GM12873 (cell line): ENCODE data around the gene ZNF747.

Experiments used
- TF ChIP-seq, protein P1 (sequence below): IDR thresholded peaks from 2 replicates; pipeline ENCODE4 v1.5.1; 2012; ENCODE audit warnings: low read depth, mild to moderate bottlenecking, moderate library complexity, low read length, control low read depth; ENCODE audit not compliant: insufficient read depth; ENCODE audit errors: missing control alignments

Gene ZNF747

DNA sequence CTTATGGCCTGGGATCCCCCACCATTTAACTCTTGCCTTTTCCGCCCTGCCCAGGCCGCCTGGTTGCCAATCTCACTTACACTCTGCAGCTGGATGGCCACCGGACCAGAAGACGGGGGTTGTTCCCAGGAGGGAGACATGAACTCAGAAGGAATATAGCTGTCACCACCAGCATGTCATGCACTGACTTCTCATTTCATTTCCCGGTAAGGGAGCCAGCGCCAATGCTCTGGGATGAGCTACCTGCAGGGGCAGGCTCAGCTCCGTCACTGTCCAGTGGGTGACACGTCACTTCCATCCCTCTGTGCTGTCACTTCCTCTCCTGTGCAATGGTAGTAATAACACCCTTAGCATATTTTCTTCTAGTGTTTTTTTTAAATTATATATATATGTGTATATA, 35.4 kb downstream of the ZNF747 start:
- TF ChIP-seq, protein P1, sequence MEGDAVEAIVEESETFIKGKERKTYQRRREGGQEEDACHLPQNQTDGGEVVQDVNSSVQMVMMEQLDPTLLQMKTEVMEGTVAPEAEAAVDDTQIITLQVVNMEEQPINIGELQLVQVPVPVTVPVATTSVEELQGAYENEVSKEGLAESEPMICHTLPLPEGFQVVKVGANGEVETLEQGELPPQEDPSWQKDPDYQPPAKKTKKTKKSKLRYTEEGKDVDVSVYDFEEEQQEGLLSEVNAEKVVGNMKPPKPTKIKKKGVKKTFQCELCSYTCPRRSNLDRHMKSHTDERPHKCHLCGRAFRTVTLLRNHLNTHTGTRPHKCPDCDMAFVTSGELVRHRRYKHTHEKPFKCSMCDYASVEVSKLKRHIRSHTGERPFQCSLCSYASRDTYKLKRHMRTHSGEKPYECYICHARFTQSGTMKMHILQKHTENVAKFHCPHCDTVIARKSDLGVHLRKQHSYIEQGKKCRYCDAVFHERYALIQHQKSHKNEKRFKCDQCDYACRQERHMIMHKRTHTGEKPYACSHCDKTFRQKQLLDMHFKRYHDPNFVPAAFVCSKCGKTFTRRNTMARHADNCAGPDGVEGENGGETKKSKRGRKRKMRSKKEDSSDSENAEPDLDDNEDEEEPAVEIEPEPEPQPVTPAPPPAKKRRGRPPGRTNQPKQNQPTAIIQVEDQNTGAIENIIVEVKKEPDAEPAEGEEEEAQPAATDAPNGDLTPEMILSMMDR, result no peak

DNA sequence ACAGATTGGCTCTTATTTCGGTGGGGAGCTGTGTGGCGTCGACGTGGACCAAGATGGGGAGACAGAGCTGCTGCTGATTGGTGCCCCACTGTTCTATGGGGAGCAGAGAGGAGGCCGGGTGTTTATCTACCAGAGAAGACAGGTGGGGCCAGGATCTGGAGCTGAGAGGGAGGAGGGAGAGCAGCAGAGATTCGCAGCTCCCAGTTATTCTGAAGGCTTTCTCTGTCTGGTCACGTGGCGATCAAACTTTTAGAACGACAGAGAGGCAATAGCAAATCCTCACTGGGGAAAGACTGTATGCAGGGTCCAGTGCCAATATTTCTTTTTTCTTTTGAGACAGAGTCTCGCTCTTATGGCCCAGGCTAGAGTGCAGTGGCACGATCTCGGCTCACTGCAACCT, 39.9 kb downstream of the ZNF747 start:
- TF ChIP-seq, protein P1, result no peak

DNA sequence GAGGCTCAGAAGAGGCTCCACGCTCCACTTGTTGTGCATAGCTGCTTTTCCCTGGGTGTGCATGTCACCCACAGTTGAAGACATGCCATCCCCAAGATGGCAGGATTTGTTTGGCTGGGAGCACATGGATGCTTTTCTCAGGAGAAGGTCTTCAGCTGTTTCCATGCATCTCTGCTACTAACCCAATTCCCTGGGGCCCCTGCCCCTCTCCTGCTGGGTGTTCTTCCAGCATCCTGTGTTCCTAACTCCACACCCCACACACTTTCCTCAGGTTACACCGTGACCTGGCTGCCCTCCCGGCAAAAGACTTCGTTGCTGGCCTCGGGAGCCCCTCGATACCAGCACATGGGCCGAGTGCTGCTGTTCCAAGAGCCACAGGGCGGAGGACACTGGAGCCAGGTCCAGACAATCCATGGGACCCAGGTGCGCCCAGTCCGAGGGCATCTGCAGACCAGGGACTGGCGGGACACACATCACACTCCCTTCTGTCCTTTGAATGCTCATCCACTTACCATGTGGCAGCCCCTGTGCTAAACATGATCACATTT, 40.6 kb downstream of the ZNF747 start:
- TF ChIP-seq, protein P1, result no peak

DNA sequence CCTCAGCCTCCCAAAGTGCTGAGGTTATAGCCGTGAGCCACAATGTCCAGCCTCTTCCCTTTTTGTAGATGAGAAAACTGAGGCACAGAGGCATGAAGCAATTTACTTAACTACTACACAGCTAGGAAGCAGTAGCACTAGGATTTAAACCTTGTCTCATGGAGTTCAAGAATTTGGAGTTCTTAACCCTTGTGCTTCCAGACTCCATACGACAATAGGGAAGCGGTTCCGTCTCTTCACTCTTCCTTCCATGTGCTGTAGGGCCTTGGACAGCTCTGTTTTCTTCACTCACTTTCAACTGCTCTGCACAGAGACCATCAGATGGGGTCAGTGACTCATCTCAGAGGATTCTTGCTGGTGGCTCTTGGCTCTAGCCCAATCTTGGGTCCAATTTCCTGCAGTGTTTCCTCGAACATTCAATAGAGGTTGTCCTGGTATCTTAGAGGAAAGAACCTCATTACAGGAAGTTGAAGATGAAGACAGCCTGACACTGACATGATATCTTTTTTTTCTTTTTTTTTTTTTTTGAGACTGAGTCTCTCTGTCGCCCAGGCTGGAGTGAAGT, 42.8 kb downstream of the ZNF747 start:
- TF ChIP-seq, protein P1, result no peak

DNA sequence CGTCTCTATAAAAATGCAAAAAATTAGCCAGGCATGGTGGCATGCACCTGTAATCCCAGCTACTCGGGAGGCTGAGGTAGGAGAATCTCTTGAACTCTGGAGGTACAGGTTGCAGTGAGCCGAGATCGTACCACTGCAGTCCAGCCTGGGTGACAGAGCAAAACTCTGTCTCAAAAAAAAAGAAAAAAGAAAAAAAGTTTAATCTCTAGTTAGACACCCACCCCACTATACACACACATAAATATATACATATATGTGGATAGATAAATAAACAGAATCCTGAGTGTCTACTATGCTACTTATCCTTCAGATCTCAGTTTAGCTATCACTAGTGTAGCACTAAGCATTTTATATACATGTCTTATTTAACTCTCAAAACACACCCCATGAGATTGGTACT, 43.4 kb downstream of the ZNF747 start:
- TF ChIP-seq, protein P1, result no peak

DNA sequence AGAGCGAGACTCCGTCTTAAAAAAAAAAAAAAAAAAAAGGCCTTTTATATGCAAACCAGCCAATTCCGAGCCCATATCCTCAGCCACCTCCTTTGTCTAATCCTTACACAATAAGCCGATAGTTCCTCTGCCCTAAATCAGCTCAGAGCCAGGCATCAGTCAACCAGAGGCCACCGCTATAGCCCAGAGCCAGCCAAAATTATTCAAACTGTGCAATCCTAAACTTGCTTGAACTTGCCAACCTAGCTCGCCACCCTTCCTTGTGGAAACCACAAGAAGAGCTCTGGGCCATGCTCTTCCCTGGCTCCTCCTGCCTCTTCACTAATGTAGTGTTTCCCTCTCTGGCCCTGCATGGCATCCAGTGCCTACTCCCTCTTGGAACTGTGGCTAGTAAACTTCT, 44.4 kb downstream of the ZNF747 start:
- TF ChIP-seq, protein P1, result no peak

DNA sequence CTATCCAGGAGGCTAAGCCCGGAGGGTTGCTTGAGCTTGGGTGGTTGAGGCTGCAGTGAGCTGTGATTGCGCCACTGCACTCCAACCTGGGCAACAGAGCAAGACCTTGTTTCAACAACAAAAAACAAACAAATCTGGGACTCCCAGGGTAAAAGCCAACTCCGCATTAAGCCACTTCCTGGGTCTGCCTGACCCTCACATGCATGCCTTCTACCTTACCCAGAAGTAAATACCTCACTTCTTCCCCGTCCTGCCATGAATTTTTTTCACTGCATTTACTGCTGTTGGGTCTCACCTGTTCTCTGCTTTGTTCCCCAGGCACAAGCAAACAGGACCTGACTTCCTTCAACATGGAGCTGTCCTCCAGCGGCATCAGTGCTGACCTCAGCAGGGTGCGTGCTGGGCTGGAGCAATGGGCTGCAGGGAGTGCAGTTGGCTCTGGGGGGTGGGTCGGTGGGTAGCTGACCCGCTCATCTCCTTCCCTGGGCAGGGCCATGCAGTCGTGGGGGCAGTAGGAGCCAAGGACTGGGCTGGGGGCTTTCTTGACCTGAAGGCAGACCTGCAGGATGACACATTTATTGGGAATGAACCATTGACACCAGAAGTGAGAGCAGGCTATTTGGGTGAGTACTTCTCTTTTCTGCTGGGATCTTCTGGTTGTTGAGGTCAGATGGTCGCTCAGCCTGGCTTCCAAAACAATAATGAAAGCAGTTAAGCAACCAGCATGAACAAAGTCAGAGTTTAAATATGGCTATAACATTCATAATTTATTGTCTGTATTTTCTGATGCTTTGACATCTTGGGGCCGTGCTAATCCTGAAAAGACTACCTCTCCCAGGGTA, 45.7 kb downstream of the ZNF747 start:
- TF ChIP-seq, protein P1, result no peak
